ENCODE results near the gene FKBP10. TPM values are rescaled to one million over a fixed set of nuclear protein-coding genes. Genes with fewer than 3 reads are reported as not detected.
A peak's percentile ranks its signal among the peaks of the same experiment; 100 is the strongest.
"Not testable (repeated sequence)": the region's sequence is repeated elsewhere in the genome, so short reads cannot be mapped to it uniquely, and the experiment has no call there.

Gene FKBP10
- total RNA-seq, 1 donor from 2014 or later = 42.0 TPM

GRCh38 chr17:41837761-41838538 is 25.1 kb downstream of the FKBP10 start, which contains the start of gene KLHL10:
Gene KLHL10 (plus strand): TSS chr17:41837825. CDS start chr17:41837933, 108 bp downstream.
- no peak for DNase-seq (ENCODE audit: low spot score)

GRCh38 chr17:41839448-41839847 is 26.6 kb downstream of the FKBP10 start:
- DNase-seq (ENCODE audit: low spot score) = not testable (repeated sequence)

- DNase-seq (ENCODE audit: low spot score) = not testable (repeated sequence)
These were observed 28.0 kb downstream of the FKBP10 start for GRCh38 chr17:41840781-41841180.

- DNase-seq (ENCODE audit: low spot score) = no peak
These were observed 32.2 kb downstream of the FKBP10 start for GRCh38 chr17:41844971-41845370.

- DNase-seq (ENCODE audit: low spot score) = no peak
These were observed 36.0 kb downstream of the FKBP10 start for GRCh38 chr17:41848788-41849187.

GRCh38 chr17:41849251-41849990 is 36.6 kb downstream of the FKBP10 start:
- no peak for DNase-seq (ENCODE audit: low spot score)

GRCh38 chr17:41851382-41851781 is 38.6 kb downstream of the FKBP10 start:
- not testable (repeated sequence) for DNase-seq (ENCODE audit: low spot score)

- no peak for DNase-seq (ENCODE audit: low spot score)
These were observed 47.6 kb downstream of the FKBP10 start for GRCh38 chr17:41860254-41860931.

- no peak for DNase-seq (ENCODE audit: low spot score)
These were observed 50.5 kb downstream of the FKBP10 start for GRCh38 chr17:41863074-41863848.

- DNase-seq (ENCODE audit: low spot score) = no peak
These were observed 51.7 kb downstream of the FKBP10 start for GRCh38 chr17:41864498-41864835.

- peak; percentile 89 for DNase-seq (ENCODE audit: low spot score)
These were observed 52.2 kb downstream of the FKBP10 start, which contains the start of gene KLHL11 for GRCh38 chr17:41864836-41865595. Gene KLHL11 (minus strand): TSS chr17:41865423. CDS start chr17:41865370, 53 bp downstream.

- no peak for DNase-seq (ENCODE audit: low spot score)
These were observed 52.7 kb downstream of the FKBP10 start for GRCh38 chr17:41865596-41865893.

GRCh38 chr17:41868568-41868967 is 55.8 kb downstream of the FKBP10 start:
- no peak for DNase-seq (ENCODE audit: low spot score)

- no peak for DNase-seq (ENCODE audit: low spot score)
These were observed 56.6 kb downstream of the FKBP10 start for GRCh38 chr17:41869426-41869825.

GRCh38 chr17:41870097-41870496 is 57.3 kb downstream of the FKBP10 start:
- no peak for DNase-seq (ENCODE audit: low spot score)

GRCh38 chr17:41870627-41871026 is 57.8 kb downstream of the FKBP10 start:
- DNase-seq (ENCODE audit: low spot score) = no peak

GRCh38 chr17:41871789-41872188 is 59.0 kb downstream of the FKBP10 start:
- DNase-seq (ENCODE audit: low spot score) = no peak

Measured in ureter (tissue), 1 donor.